HFFc6 (cell line): Measurements from ENCODE around the gene NCKAP5L. TPM values are rescaled to one million over a fixed set of nuclear protein-coding genes. Genes with fewer than 3 reads are reported as not detected.
A peak's percentile ranks its signal among the peaks of the same experiment; 100 is the strongest.
"Not testable (repeated sequence)": the region's sequence is repeated elsewhere in the genome, so short reads cannot be mapped to it uniquely, and the experiment has no call there.

ENCODE experiments used
- DNase-seq: peaks from one replicate; pipeline ENCODE4 v3.0.0-alpha.2; 2018
- H3K27ac Mint-ChIP-seq: 2 replicates; pipeline ENCODE4 v1.8.0; 2020; ENCODE audit warnings: mild to moderate bottlenecking, mixed read lengths
- H3K27me3 Mint-ChIP-seq: 2 replicates; pipeline ENCODE4 v1.8.0; 2021; ENCODE audit warnings: mild to moderate bottlenecking, moderate library complexity, mixed read lengths; ENCODE audit not compliant: insufficient read depth
- H3K36me3 Mint-ChIP-seq: 2 replicates; pipeline ENCODE4 v1.8.0; 2021; ENCODE audit warnings: low read depth, mixed read lengths
- H3K4me1 Mint-ChIP-seq: 2 replicates; pipeline ENCODE4 v1.8.0; 2020; ENCODE audit warnings: low read depth, mixed read lengths
- H3K4me3 Mint-ChIP-seq: 2 replicates; pipeline ENCODE4 v1.8.0; 2020; ENCODE audit warnings: mild to moderate bottlenecking, moderate library complexity, mixed read lengths
- H3K9me3 Mint-ChIP-seq: 2 replicates; pipeline ENCODE4 v1.8.0; 2020; ENCODE audit warnings: mild to moderate bottlenecking, mixed read lengths
- total RNA-seq, 6 experiments: library from RNA; stranded (reverse); fragmentation: NEBNext Ultra II Directional; extraction: Animal tissue kit (Norgen Biotek cat#: 25700); gene quantifications; 2 replicates in 1 of 6; 3 replicates in 5 of 6; pipeline ENCODE4 v1.2.3, GENCODE V29; 2021
- TF ChIP-seq, protein P1 (sequence below): fragments of 200-600 bp; sonication (generic); IDR thresholded peaks from 2 replicates; pipeline ENCODE4 v1.5.0; 2021; ENCODE audit warnings: antibody characterized with exemption, mild to moderate bottlenecking

The NCKAP5L gene
- total RNA-seq, 6 experiments from 2014 or later: 24.4 to 37.5 (median 25.0) TPM

DNA sequence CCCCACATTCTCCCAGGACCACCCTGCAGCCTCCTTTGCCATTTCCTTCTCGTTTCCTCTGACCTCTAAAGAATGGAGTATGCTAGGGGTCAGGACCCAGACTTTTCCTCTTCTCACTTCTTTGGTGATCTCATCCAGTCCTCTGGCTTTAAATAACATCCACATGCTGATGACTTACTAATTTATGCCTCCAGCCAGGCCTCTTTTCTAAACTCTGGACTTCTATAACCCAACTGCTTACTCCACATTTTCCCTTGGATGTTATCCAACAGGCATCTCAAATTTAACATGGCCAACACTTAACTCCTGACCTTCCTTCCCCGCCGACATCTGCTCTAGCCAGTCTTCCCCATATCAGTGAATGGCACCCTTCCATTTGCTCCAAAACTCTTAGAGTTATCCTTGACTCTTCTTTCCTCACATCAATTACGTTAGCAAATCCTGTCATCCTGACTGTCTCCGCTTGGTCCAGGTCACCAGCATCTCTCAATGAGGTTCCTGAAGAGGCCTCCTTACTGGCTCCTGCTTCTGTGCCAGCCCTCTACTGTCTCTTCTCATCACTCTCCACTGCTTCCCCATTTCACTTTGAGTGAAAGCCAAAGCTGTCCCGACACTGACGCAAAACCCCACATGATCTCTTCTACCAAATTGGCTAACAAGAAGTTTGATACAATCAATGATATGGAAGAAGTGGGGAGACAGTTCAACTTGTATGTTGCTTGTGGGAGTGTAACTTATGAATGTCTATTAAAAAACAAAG, 44.1 kb downstream of the NCKAP5L start:
- Mint-ChIP-seq H3K4me3 (peak overlapping the region; percentile 2; the same call in 1 of the 2 replicates), H3K27ac (peak overlapping the region; percentile 72), H3K36me3 (peaks cover 12% of the 10 kb centered on the region), H3K9me3 (peaks cover 5% of the 10 kb centered on the region; the same call in 1 of the 2 replicates), H3K27me3 (peaks cover 18% of the 10 kb centered on the region), H3K4me1 (peaks cover 23% of the 10 kb centered on the region)
- TF ChIP-seq, protein P1, sequence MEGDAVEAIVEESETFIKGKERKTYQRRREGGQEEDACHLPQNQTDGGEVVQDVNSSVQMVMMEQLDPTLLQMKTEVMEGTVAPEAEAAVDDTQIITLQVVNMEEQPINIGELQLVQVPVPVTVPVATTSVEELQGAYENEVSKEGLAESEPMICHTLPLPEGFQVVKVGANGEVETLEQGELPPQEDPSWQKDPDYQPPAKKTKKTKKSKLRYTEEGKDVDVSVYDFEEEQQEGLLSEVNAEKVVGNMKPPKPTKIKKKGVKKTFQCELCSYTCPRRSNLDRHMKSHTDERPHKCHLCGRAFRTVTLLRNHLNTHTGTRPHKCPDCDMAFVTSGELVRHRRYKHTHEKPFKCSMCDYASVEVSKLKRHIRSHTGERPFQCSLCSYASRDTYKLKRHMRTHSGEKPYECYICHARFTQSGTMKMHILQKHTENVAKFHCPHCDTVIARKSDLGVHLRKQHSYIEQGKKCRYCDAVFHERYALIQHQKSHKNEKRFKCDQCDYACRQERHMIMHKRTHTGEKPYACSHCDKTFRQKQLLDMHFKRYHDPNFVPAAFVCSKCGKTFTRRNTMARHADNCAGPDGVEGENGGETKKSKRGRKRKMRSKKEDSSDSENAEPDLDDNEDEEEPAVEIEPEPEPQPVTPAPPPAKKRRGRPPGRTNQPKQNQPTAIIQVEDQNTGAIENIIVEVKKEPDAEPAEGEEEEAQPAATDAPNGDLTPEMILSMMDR: no peak
- peak; percentile 71 for DNase-seq

- H3K9me3 Mint-ChIP-seq, H3K4me3 Mint-ChIP-seq, H3K36me3 Mint-ChIP-seq, H3K27ac Mint-ChIP-seq, DNase-seq: not testable (repeated sequence)
- Mint-ChIP-seq H3K27me3 (peaks cover 14% of the 10 kb centered on the region), H3K4me1 (peaks cover 42% of the 10 kb centered on the region)
These were observed 47.3 kb downstream of the NCKAP5L start for GRCh38 chr12:49780914-49781313.

GRCh38 chr12:49779581-49779980, 48.6 kb downstream of the NCKAP5L start:
- Mint-ChIP-seq H3K4me1 (peaks cover 33% of the 10 kb centered on the region), H3K36me3 (no peaks in the 10 kb centered on the region), H3K9me3 (no peaks in the 10 kb centered on the region), H3K4me3 (no peak overlapping the region), H3K27ac (no peak overlapping the region), H3K27me3 (peaks cover 17% of the 10 kb centered on the region)
- no peak for DNase-seq
- TF ChIP-seq, protein P1: no peak

GRCh38 chr12:49777800-49778748, 50.1 kb downstream of the NCKAP5L start:
- no peaks in the 10 kb centered on the region for H3K36me3 Mint-ChIP-seq
- no peak for DNase-seq
- peaks cover 10% of the 10 kb centered on the region for H3K27me3 Mint-ChIP-seq
- H3K9me3 Mint-ChIP-seq: no peaks in the 10 kb centered on the region
- no peak overlapping the region for H3K27ac Mint-ChIP-seq
- peaks cover 19% of the 10 kb centered on the region for H3K4me1 Mint-ChIP-seq
- H3K4me3 Mint-ChIP-seq: no peak overlapping the region
- TF ChIP-seq, protein P1: peak; percentile 83

- Mint-ChIP-seq H3K27ac (no peak overlapping the region), H3K4me3 (no peak overlapping the region), H3K36me3 (no peaks in the 10 kb centered on the region), H3K4me1 (peaks cover 19% of the 10 kb centered on the region), H3K9me3 (no peaks in the 10 kb centered on the region), H3K27me3 (peaks cover 10% of the 10 kb centered on the region)
- TF ChIP-seq, protein P1: no peak
- no peak for DNase-seq
These were observed 50.9 kb downstream of the NCKAP5L start for GRCh38 chr12:49777341-49777740.
